ENCODE results near the gene TAS2R9.
"Not testable (repeated sequence)": the region's sequence is repeated elsewhere in the genome, so short reads cannot be mapped to it uniquely, and the experiment has no call there.

The TAS2R9 gene

GRCh38 chr12:10810068-10810467 is at the start of gene TAS2R9:
Gene TAS2R9 (minus strand): TSS chr12:10810168. CDS start chr12:10810075, 93 bp downstream.
- no peak for DNase-seq (ENCODE audit: low spot score)

- no peak for DNase-seq (ENCODE audit: low spot score)
Observed at GRCh38 chr12:10855807-10856206, 45.8 kb upstream of the TAS2R9 start.

GRCh38 chr12:10853776-10854175 is 43.8 kb upstream of the TAS2R9 start:
- DNase-seq (ENCODE audit: low spot score): no peak

GRCh38 chr12:10851243-10851858 is 41.4 kb upstream of the TAS2R9 start:
- no peak for DNase-seq (ENCODE audit: low spot score)

- no peak for DNase-seq (ENCODE audit: low spot score)
Observed at GRCh38 chr12:10849425-10849878, 39.5 kb upstream of the TAS2R9 start, which contains the start of gene PRR4. Gene PRR4 (minus strand): TSS chr12:10849475. CDS start chr12:10849437, 38 bp downstream.

GRCh38 chr12:10847744-10848143 is 37.8 kb upstream of the TAS2R9 start:
- DNase-seq (ENCODE audit: low spot score): no peak

- DNase-seq (ENCODE audit: low spot score): no peak
Observed at GRCh38 chr12:10842862-10843261, 32.9 kb upstream of the TAS2R9 start.

GRCh38 chr12:10838461-10838860 is 28.5 kb upstream of the TAS2R9 start:
- DNase-seq (ENCODE audit: low spot score): no peak

- no peak for DNase-seq (ENCODE audit: low spot score)
Observed at GRCh38 chr12:10829994-10830393, 20.0 kb upstream of the TAS2R9 start.

- no peak for DNase-seq (ENCODE audit: low spot score)
Observed at GRCh38 chr12:10826258-10826657, 16.3 kb upstream of the TAS2R9 start, which contains the start of gene TAS2R10. Gene TAS2R10 (minus strand): TSS chr12:10826358. CDS start chr12:10826269, 89 bp downstream.

GRCh38 chr12:10824957-10825356 is 15.0 kb upstream of the TAS2R9 start:
- DNase-seq (ENCODE audit: low spot score): no peak

- no peak for DNase-seq (ENCODE audit: low spot score)
Observed at GRCh38 chr12:10811883-10812536, 2.0 kb upstream of the TAS2R9 start.

GRCh38 chr12:10807186-10807585 is 2.8 kb downstream of the TAS2R9 start, which contains the start of gene TAS2R8:
Gene TAS2R8 (minus strand): TSS chr12:10807286. CDS start chr12:10806980, 306 bp downstream.
- no peak for DNase-seq (ENCODE audit: low spot score)

- no peak for DNase-seq (ENCODE audit: low spot score)
Observed at GRCh38 chr12:10802587-10802986, 7.4 kb downstream of the TAS2R9 start, which contains the start of gene TAS2R7. Gene TAS2R7 (minus strand): TSS chr12:10802627. CDS start chr12:10802570, 57 bp downstream.

GRCh38 chr12:10801741-10802140 is 8.2 kb downstream of the TAS2R9 start:
- DNase-seq (ENCODE audit: low spot score): no peak

GRCh38 chr12:10794222-10794621 is 15.7 kb downstream of the TAS2R9 start:
- DNase-seq (ENCODE audit: low spot score): no peak

- DNase-seq (ENCODE audit: low spot score): not testable (repeated sequence)
Observed at GRCh38 chr12:10791769-10792168, 18.2 kb downstream of the TAS2R9 start.

- no peak for DNase-seq (ENCODE audit: low spot score)
Observed at GRCh38 chr12:10783252-10783651, 26.7 kb downstream of the TAS2R9 start.

- no peak for DNase-seq (ENCODE audit: low spot score)
Observed at GRCh38 chr12:10779103-10779502, 30.9 kb downstream of the TAS2R9 start.

- DNase-seq (ENCODE audit: low spot score): peak; percentile 16
Observed at GRCh38 chr12:10771132-10771733, 38.7 kb downstream of the TAS2R9 start.

GRCh38 chr12:10759657-10760056 is 50.3 kb downstream of the TAS2R9 start:
- no peak for DNase-seq (ENCODE audit: low spot score)
